ENCODE results near the gene MAN1C1. TPM values are rescaled to one million over a fixed set of nuclear protein-coding genes. Genes with fewer than 3 reads are reported as not detected.

Gene MAN1C1
- total and polyA plus RNA-seq, 2 donors (not counting 3 experiments of a cell fraction or from before 2014, with no cell fraction given), result 1.5 to 4.0 TPM

DNA sequence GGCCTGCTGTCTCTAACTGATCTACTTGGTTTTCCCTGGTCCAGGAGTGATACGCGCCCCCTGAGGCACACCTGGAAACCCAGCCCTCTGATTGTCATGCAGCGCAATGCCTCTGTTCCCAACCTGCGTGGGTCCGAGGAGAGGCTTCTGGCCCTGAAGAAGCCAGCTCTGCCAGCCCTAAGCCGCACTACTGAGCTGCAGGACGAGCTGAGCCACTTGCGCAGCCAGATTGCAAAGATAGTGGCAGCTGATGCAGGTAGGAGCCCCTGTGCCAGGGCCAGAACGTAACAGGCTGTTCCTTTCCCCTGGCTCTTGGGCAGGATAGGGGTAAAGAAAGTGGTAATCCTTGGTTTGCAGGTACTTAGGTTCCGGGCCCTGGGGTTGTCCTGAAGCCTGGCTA lies 210.0 kb downstream of the MAN1C1 start:
- no peak overlapping the region for H3K4me3 ChIP-seq (replicated peaks in 1 of 3; ENCODE audit: insufficient read depth in 1 of 3, low read depth in 1 of 3, low read length in 3 of 3)
- no peaks in the 10 kb centered on the region for H3K9me3 ChIP-seq (replicated peaks; ENCODE audit: control insufficient read depth, insufficient read depth, low read length)
- intact Hi-C loops (cut with micrococcal nuclease), result no loop called here
- CTCF ChIA-PET, result no interaction called here
- DNase-seq (ENCODE audit: low read depth, low spot score) (no peak), FAIRE-seq (no peak)
- dilution Hi-C loops (cut with MboI; ENCODE audit: extremely low pct_ligation_motif_present, low sequenced_read_pairs), result no loop called here
- no peaks in the 10 kb centered on the region for H3K9me1 ChIP-seq (replicated peaks; ENCODE audit: control insufficient read depth, extremely low read depth, insufficient read depth, low read length)
- TF ChIP-seq, protein P1, sequence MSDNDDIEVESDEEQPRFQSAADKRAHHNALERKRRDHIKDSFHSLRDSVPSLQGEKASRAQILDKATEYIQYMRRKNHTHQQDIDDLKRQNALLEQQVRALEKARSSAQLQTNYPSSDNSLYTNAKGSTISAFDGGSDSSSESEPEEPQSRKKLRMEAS (IDR thresholded peaks at IDR 0.05; ENCODE audit: insufficient read depth, insufficient read length), result no peak
- TF ChIP-seq GATA2 (IDR thresholded peaks at IDR 0.05; ENCODE audit: insufficient read depth, insufficient read length, low read depth, low read length), result no peak
- no peak for TF ChIP-seq POLR2AphosphoS5 (IDR thresholded peaks at IDR 0.05; ENCODE audit: insufficient read depth, low read depth, low read length)
- TF ChIP-seq EZH2 (IDR thresholded peaks at IDR 0.05; ENCODE audit: borderline replicate concordance, low read depth, low read length, severe bottlenecking), result no peak
- no peak for TF ChIP-seq FOS (IDR thresholded peaks at IDR 0.05; ENCODE audit: borderline replicate concordance, insufficient read depth, low read length)
- TF ChIP-seq JUN (IDR thresholded peaks at IDR 0.05; ENCODE audit: borderline replicate concordance, insufficient read depth, insufficient read length, low read depth), result no peak
- TF ChIP-seq POLR2A (IDR thresholded peaks at IDR 0.05; ENCODE audit: low read depth, low read length), result no peak
- TF ChIP-seq MYC (IDR thresholded peaks at IDR 0.05; ENCODE audit: low read depth, low read length), result no peak
- peaks cover 2% of the 10 kb centered on the region for H3K79me2 ChIP-seq (ENCODE audit: control insufficient read depth, insufficient read depth, low read length)
- no TSS peak for BruUV-seq (replicated peaks)
- no peaks in the 10 kb centered on the region for H4K20me1 ChIP-seq (replicated peaks; ENCODE audit: control insufficient read depth, extremely low read depth, insufficient read depth, low read length)
- H3K4me2 ChIP-seq (ENCODE audit: insufficient read depth, low read length), result no peak overlapping the region
- peaks cover 8 to 26% of the 10 kb centered on the region in 2 experiments for H3K36me3 ChIP-seq (ENCODE audit: control insufficient read depth in 2 of 2, extremely low read depth in 1 of 2, insufficient read depth in 2 of 2, low read length in 2 of 2)
- H3K27ac ChIP-seq (ENCODE audit: insufficient read depth, low read depth, low read length), result no peak overlapping the region
- no peak overlapping the region for H3K9ac ChIP-seq (replicated peaks; ENCODE audit: extremely low read depth, insufficient read depth, low read length)
- peaks cover 4% of the 10 kb centered on the region for H3K4me1 ChIP-seq (ENCODE audit: control insufficient read depth, extremely low read depth, insufficient read depth, low read length)
- no peak overlapping the region for H2AFZ ChIP-seq (ENCODE audit: low read depth, low read length)
- H3K27me3 ChIP-seq (ENCODE audit: control insufficient read depth in 2 of 2, insufficient read depth in 2 of 2, low read length in 2 of 2), result no peaks in the 10 kb centered on the region
- POLR2A ChIA-PET, result no interaction called here

DNA sequence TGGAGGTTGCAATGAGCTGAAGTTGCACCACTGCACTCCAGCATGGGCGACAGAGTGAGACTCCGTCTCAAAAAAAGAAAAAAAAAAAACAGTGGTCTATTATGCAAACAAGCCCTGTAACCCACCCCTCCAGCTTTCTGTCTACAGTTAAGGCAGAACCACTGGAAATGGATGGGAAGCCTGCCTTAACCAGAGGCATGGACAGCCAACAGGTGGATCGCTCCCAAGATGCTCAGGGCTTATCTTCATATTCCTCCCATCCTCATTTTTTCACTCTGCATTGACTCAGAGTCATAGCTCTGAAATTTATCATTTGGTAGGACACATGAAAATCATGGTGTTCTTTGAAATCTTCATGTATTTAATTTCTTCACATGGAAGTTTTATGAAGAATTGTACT lies 211.9 kb downstream of the MAN1C1 start:
- H3K79me2 ChIP-seq (ENCODE audit: control insufficient read depth, insufficient read depth, low read length), result no peaks in the 10 kb centered on the region
- H3K9me3 ChIP-seq (replicated peaks; ENCODE audit: control insufficient read depth, insufficient read depth, low read length), result no peaks in the 10 kb centered on the region
- FAIRE-seq (no peak), DNase-seq (ENCODE audit: low read depth, low spot score) (no peak)
- no peaks in the 10 kb centered on the region for H4K20me1 ChIP-seq (replicated peaks; ENCODE audit: control insufficient read depth, extremely low read depth, insufficient read depth, low read length)
- dilution Hi-C loops (cut with MboI; ENCODE audit: extremely low pct_ligation_motif_present, low sequenced_read_pairs) (no loop called here), intact Hi-C loops (cut with micrococcal nuclease) (no loop called here)
- POLR2A ChIA-PET, result interaction anchor here (0.6 kb wide), 1 partner anchor 24 kb away, joined by 3 read pairs; no protein-coding TSS in a partner anchor
- H3K9ac ChIP-seq (replicated peaks; ENCODE audit: extremely low read depth, insufficient read depth, low read length), result no peak overlapping the region
- TF ChIP-seq GATA2 (IDR thresholded peaks at IDR 0.05; ENCODE audit: insufficient read depth, insufficient read length, low read depth, low read length), result no peak
- TF ChIP-seq MYC (IDR thresholded peaks at IDR 0.05; ENCODE audit: low read depth, low read length), result no peak
- TF ChIP-seq, protein P1 (IDR thresholded peaks at IDR 0.05; ENCODE audit: insufficient read depth, insufficient read length), result no peak
- TF ChIP-seq EZH2 (IDR thresholded peaks at IDR 0.05; ENCODE audit: borderline replicate concordance, low read depth, low read length, severe bottlenecking), result no peak
- BruUV-seq (replicated peaks), result no TSS peak
- no peaks in the 10 kb centered on the region for H3K9me1 ChIP-seq (replicated peaks; ENCODE audit: control insufficient read depth, extremely low read depth, insufficient read depth, low read length)
- no peak overlapping the region for H3K4me3 ChIP-seq (replicated peaks in 1 of 3; ENCODE audit: insufficient read depth in 1 of 3, low read depth in 1 of 3, low read length in 3 of 3)
- H3K27ac ChIP-seq (ENCODE audit: insufficient read depth, low read depth, low read length), result no peak overlapping the region
- no peaks in the 10 kb centered on the region for H3K27me3 ChIP-seq (ENCODE audit: control insufficient read depth in 2 of 2, insufficient read depth in 2 of 2, low read length in 2 of 2)
- peaks cover 8 to 34% of the 10 kb centered on the region in 2 experiments for H3K36me3 ChIP-seq (ENCODE audit: control insufficient read depth in 2 of 2, extremely low read depth in 1 of 2, insufficient read depth in 2 of 2, low read length in 2 of 2)
- CTCF ChIA-PET, result interaction anchor here (3.0 kb wide), 1 partner anchor 13 kb away, joined by 12 read pairs; no protein-coding TSS in a partner anchor
- H3K4me2 ChIP-seq (ENCODE audit: insufficient read depth, low read length), result no peak overlapping the region
- peaks cover 5% of the 10 kb centered on the region for H3K4me1 ChIP-seq (ENCODE audit: control insufficient read depth, extremely low read depth, insufficient read depth, low read length)
- no peak overlapping the region for H2AFZ ChIP-seq (ENCODE audit: low read depth, low read length)

Measured in endothelial cell of umbilical vein (primary cell).